WTC11 (cell line): Measurements from ENCODE around the gene TSPAN5. TPM values are rescaled to one million over a fixed set of nuclear protein-coding genes. Genes with fewer than 3 reads are reported as not detected.

Source experiments
- ATAC-seq: fragments of 200-7000 bp; cut with Tn5 transposase; 2 replicates; pipeline ENCODE4 v1.10.0; 2021; ENCODE audit warnings: mild to moderate bottlenecking, moderate library complexity
- CTCF ChIA-PET: fragments of 300-600 bp; sonication (Branson Sonifier 250); formaldehyde crosslinking; loops from one replicate; lab custom pipeline; 2021; ENCODE audit warnings: antibody characterized with exemption; lab: Charles Lee
- POLR2A ChIA-PET: fragments of 350-600 bp; sonication (Branson Sonifier 250); formaldehyde crosslinking; loops from one replicate; lab custom pipeline; 2021; ENCODE audit warnings: antibody characterized with exemption; lab: Charles Lee
- DNase-seq: peaks from one replicate; pipeline ENCODE4 v3.0.0; 2021; ENCODE audit warnings: low spot score
- H3K27ac Mint-ChIP-seq: 2 replicates; pipeline ENCODE4 v1.8.0; 2021; ENCODE audit warnings: mixed read lengths
- H3K27me3 Mint-ChIP-seq: 2 replicates; pipeline ENCODE4 v1.8.0; 2021; ENCODE audit warnings: low read depth, mild to moderate bottlenecking, moderate library complexity, mixed read lengths
- H3K36me3 Mint-ChIP-seq: 2 replicates; pipeline ENCODE4 v1.8.0; 2021; ENCODE audit warnings: mixed read lengths
- H3K4me1 Mint-ChIP-seq: 2 replicates; pipeline ENCODE4 v1.8.0; 2022; ENCODE audit warnings: mixed read lengths
- H3K4me3 Mint-ChIP-seq: 2 replicates; pipeline ENCODE4 v1.8.0; 2021; ENCODE audit warnings: mild to moderate bottlenecking, moderate library complexity, mixed read lengths
- H3K9me3 Mint-ChIP-seq: 2 replicates; pipeline ENCODE4 v1.8.0; 2021; ENCODE audit warnings: mixed read lengths
- ATF1 ChIP-seq: sonication (generic); formaldehyde crosslinking; IDR thresholded peaks from 2 replicates; pipeline ENCODE4 v1.8.1; 2023; ENCODE audit warnings: mild to moderate bottlenecking, moderate library complexity, missing genetic modification reagents
- E2F5 ChIP-seq: sonication (generic); formaldehyde crosslinking; IDR thresholded peaks from 2 replicates; pipeline ENCODE4 v1.8.1; 2022; ENCODE audit warnings: mild to moderate bottlenecking, moderate library complexity, missing genetic modification reagents
- ELF4 ChIP-seq: sonication (generic); formaldehyde crosslinking; IDR thresholded peaks from 2 replicates; pipeline ENCODE4 v1.8.1; 2022; ENCODE audit warnings: low read depth, mild to moderate bottlenecking, moderate library complexity, missing genetic modification reagents
- FOXK1 ChIP-seq: sonication (generic); formaldehyde crosslinking; IDR thresholded peaks from 2 replicates; pipeline ENCODE4 v1.8.0; 2022; ENCODE audit warnings: mild to moderate bottlenecking, moderate library complexity, missing genetic modification reagents
- GABPB1 ChIP-seq: sonication (generic); formaldehyde crosslinking; IDR thresholded peaks from 2 replicates; pipeline ENCODE4 v1.8.1; 2023; ENCODE audit warnings: mild to moderate bottlenecking, missing genetic modification reagents
- GTF2I ChIP-seq: fragments of 250-450 bp; sonication (Bioruptor Pico); conservative IDR thresholded peaks from 2 replicates; pipeline ENCODE4 v1.4.0; 2021; ENCODE audit warnings: mild to moderate bottlenecking
- IRF1 ChIP-seq: sonication (generic); formaldehyde crosslinking; IDR thresholded peaks from 2 replicates; pipeline ENCODE4 v1.8.0; 2023; ENCODE audit warnings: missing genetic modification reagents
- JAZF1 ChIP-seq: fragments of 250-450 bp; sonication (Bioruptor Pico); IDR thresholded peaks from 2 replicates; pipeline ENCODE4 v1.9.0; 2021; ENCODE audit warnings: moderate library complexity, mild to moderate bottlenecking, inconsistent platforms
- KAT7 ChIP-seq: sonication (generic); formaldehyde crosslinking; IDR thresholded peaks from 2 replicates; pipeline ENCODE4 v1.8.1; 2023; ENCODE audit warnings: missing genetic modification reagents, mild to moderate bottlenecking, borderline replicate concordance
- MXD4 ChIP-seq: fragments of 250-450 bp; sonication (Bioruptor Pico); IDR thresholded peaks from 2 replicates; pipeline ENCODE4 v1.8.0; 2021; ENCODE audit warnings: mild to moderate bottlenecking, moderate library complexity, borderline replicate concordance
- NFE2L1 ChIP-seq: sonication (generic); formaldehyde crosslinking; IDR thresholded peaks from 2 replicates; pipeline ENCODE4 v1.8.1; 2023; ENCODE audit warnings: missing genetic modification reagents
- RELA ChIP-seq: sonication (generic); formaldehyde crosslinking; IDR thresholded peaks from 2 replicates; pipeline ENCODE4 v1.8.1; 2022; ENCODE audit warnings: missing genetic modification reagents, mild to moderate bottlenecking, borderline replicate concordance
- SOX15 ChIP-seq: fragments of 250-450 bp; sonication (Bioruptor Pico); IDR thresholded peaks from 2 replicates; pipeline ENCODE4 v1.9.0; 2021; ENCODE audit warnings: mild to moderate bottlenecking
- SP1 ChIP-seq: sonication (generic); formaldehyde crosslinking; conservative IDR thresholded peaks from 2 replicates; pipeline ENCODE4 v1.8.1; 2022; ENCODE audit warnings: missing genetic modification reagents
- ZNF219 ChIP-seq: sonication (generic); formaldehyde crosslinking; IDR thresholded peaks from 2 replicates; pipeline ENCODE4 v1.8.0; 2023; ENCODE audit warnings: missing genetic modification reagents, mild to moderate bottlenecking, borderline replicate concordance
- ZNF263 ChIP-seq: sonication (generic); formaldehyde crosslinking; IDR thresholded peaks from 2 replicates; pipeline ENCODE4 v1.8.1; 2022; ENCODE audit warnings: low read depth, mild to moderate bottlenecking, moderate library complexity, missing genetic modification reagents
- ZNF671 ChIP-seq: fragments of 250-450 bp; sonication (Bioruptor Pico); IDR thresholded peaks from 2 replicates; pipeline ENCODE4 v1.8.0; 2021; ENCODE audit warnings: mild to moderate bottlenecking
- total RNA-seq: library from RNA; stranded (reverse); gene quantifications from 3 replicates; pipeline ENCODE4 v1.2.3, GENCODE V29; 2021
- TF ChIP-seq, protein P1 (sequence below): sonication (generic); formaldehyde crosslinking; IDR thresholded peaks from 2 replicates; pipeline ENCODE4 v1.8.1; 2022; ENCODE audit warnings: low read depth, mild to moderate bottlenecking, moderate library complexity, missing genetic modification reagents, borderline replicate concordance
- TF ChIP-seq, protein P2 (sequence below): sonication (generic); formaldehyde crosslinking; IDR thresholded peaks from 2 replicates; pipeline ENCODE4 v1.8.1; 2022; ENCODE audit warnings: missing genetic modification reagents, borderline replicate concordance
- TF ChIP-seq, protein P3 (sequence below): sonication (generic); formaldehyde crosslinking; IDR thresholded peaks from 2 replicates; pipeline ENCODE4 v1.8.0; 2022; ENCODE audit warnings: mild to moderate bottlenecking, missing genetic modification reagents
- TF ChIP-seq, protein P4 (sequence below): fragments of 250-450 bp; sonication (Bioruptor Pico); IDR thresholded peaks from 2 replicates; pipeline ENCODE4 v1.8.0; 2021; ENCODE audit warnings: mild to moderate bottlenecking

The TSPAN5 gene
- total RNA-seq, 1 experiment from 2014 or later = 22.7 TPM

DNA sequence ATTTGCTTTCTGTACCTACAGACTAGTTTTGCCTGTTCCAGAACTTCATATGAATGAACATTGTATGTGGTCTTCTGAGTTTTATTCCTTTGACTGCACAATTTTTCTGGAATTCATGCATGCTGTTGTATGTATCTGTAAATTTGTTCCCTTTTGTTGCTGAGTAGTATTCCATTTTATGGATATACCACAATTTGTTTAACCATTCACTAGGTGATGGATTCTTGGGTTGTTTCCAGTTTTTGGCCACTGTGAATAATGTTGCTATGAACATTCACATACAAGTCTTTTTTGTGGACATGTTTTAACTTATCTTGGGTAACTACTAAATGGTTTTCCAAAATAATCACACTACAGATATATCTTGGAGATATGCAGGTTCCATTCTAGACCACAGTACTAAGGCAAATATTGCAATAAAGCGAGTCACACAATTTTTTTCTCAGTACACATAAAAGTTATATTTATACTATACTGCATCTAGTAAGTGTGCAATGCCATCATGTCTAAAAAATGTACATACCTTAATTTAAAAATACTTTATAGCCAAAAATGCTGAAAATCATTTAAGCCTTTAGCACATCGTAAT is 58.7 kb downstream of the TSPAN5 start:
- CTCF ChIA-PET = no interaction called here

DNA sequence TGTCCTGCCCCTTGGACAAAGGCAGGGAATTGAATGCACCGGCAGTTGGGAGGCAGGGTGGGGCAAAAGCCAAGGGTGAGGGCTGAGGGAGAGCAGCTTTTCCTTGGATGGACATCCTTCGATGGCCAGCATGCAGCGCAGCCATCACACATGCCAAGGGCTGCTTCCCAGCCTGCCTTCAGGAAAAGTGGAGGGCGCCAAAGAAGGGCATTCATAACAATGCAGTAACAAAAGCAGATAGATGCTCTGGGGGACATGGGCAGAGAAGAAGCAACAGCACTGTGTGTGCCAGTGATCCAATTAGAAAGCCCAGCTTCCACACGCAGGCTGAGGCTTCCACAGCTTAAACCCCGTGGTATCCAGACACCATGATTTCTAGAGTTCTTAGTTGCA is 71.5 kb downstream of the TSPAN5 start:
- ChIA-PET POLR2A (no interaction called here), CTCF (no interaction called here)

More for the DNA sequence above, 58.7 kb downstream of the TSPAN5 start:
- ATAC-seq = no peak
- peaks cover 5% of the 10 kb centered on the region for H3K27me3 Mint-ChIP-seq
- TF ChIP-seq, protein P1, sequence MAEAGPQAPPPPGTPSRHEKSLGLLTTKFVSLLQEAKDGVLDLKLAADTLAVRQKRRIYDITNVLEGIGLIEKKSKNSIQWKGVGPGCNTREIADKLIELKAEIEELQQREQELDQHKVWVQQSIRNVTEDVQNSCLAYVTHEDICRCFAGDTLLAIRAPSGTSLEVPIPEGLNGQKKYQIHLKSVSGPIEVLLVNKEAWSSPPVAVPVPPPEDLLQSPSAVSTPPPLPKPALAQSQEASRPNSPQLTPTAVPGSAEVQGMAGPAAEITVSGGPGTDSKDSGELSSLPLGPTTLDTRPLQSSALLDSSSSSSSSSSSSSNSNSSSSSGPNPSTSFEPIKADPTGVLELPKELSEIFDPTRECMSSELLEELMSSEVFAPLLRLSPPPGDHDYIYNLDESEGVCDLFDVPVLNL (CRISPR knock-in tag) = no peak
- peak; percentile 70; the same call in 1 of the 2 replicates for TF ChIP-seq GTF2I (CRISPR knock-in tag)
- TF ChIP-seq, all 79 proteins: peak for 1
- peaks cover 35% of the 10 kb centered on the region for H3K9me3 Mint-ChIP-seq
- peaks cover 34% of the 10 kb centered on the region for H3K36me3 Mint-ChIP-seq
- DNase-seq = no peak
- POLR2A ChIA-PET = no interaction called here
- H3K27ac Mint-ChIP-seq = no peak overlapping the region
- H3K4me3 Mint-ChIP-seq = no peak overlapping the region
- peaks cover 35% of the 10 kb centered on the region for H3K4me1 Mint-ChIP-seq

More for the DNA sequence above, 71.5 kb downstream of the TSPAN5 start:
- H3K4me3 Mint-ChIP-seq = no peak overlapping the region
- no peak for ATAC-seq
- TF ChIP-seq ATF1 (no peak), RELA (CRISPR knock-in tag) (no peak), GTF2I (CRISPR knock-in tag) (no peak), ZNF263 (CRISPR knock-in tag) (no peak), JAZF1 (CRISPR knock-in tag) (no peak), ELF4 (CRISPR knock-in tag) (no peak), KAT7 (CRISPR knock-in tag) (no peak), NFE2L1 (CRISPR knock-in tag) (no peak), ZNF219 (CRISPR knock-in tag) (no peak), SP1 (CRISPR knock-in tag) (no peak), E2F5 (CRISPR knock-in tag) (no peak), SOX15 (CRISPR knock-in tag) (no peak), ZNF671 (no peak), GABPB1 (CRISPR knock-in tag) (no peak), FOXK1 (CRISPR knock-in tag) (no peak), MXD4 (CRISPR knock-in tag) (no peak), IRF1 (CRISPR knock-in tag) (no peak)
- TF ChIP-seq, protein P2, sequence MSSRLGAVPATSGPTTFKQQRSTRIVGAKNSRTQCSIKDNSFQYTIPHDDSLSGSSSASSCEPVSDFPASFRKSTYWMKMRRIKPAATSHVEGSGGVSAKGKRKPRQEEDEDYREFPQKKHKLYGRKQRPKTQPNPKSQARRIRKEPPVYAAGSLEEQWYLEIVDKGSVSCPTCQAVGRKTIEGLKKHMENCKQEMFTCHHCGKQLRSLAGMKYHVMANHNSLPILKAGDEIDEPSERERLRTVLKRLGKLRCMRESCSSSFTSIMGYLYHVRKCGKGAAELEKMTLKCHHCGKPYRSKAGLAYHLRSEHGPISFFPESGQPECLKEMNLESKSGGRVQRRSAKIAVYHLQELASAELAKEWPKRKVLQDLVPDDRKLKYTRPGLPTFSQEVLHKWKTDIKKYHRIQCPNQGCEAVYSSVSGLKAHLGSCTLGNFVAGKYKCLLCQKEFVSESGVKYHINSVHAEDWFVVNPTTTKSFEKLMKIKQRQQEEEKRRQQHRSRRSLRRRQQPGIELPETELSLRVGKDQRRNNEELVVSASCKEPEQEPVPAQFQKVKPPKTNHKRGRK = no peak
- TF ChIP-seq, protein P3, sequence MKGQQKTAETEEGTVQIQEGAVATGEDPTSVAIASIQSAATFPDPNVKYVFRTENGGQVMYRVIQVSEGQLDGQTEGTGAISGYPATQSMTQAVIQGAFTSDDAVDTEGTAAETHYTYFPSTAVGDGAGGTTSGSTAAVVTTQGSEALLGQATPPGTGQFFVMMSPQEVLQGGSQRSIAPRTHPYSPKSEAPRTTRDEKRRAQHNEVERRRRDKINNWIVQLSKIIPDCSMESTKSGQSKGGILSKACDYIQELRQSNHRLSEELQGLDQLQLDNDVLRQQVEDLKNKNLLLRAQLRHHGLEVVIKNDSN = no peak
- TF ChIP-seq, protein P4, sequence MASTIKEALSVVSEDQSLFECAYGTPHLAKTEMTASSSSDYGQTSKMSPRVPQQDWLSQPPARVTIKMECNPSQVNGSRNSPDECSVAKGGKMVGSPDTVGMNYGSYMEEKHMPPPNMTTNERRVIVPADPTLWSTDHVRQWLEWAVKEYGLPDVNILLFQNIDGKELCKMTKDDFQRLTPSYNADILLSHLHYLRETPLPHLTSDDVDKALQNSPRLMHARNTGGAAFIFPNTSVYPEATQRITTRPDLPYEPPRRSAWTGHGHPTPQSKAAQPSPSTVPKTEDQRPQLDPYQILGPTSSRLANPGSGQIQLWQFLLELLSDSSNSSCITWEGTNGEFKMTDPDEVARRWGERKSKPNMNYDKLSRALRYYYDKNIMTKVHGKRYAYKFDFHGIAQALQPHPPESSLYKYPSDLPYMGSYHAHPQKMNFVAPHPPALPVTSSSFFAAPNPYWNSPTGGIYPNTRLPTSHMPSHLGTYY (CRISPR knock-in tag) = no peak
- TF ChIP-seq, all 79 proteins: peak for 0
- no peaks in the 10 kb centered on the region for H3K27me3 Mint-ChIP-seq
- no peak overlapping the region for H3K27ac Mint-ChIP-seq
- no peak for DNase-seq
- H3K9me3 Mint-ChIP-seq = no peaks in the 10 kb centered on the region
- H3K36me3 Mint-ChIP-seq = no peaks in the 10 kb centered on the region
- H3K4me1 Mint-ChIP-seq = peaks cover 54% of the 10 kb centered on the region
